ENCODE data around the gene AXDND1. TPM values are rescaled to one million over a fixed set of nuclear protein-coding genes. Genes with fewer than 3 reads are reported as not detected.

Gene AXDND1
- total RNA-seq, 2 donors from 2014 or later = not detected

DNA sequence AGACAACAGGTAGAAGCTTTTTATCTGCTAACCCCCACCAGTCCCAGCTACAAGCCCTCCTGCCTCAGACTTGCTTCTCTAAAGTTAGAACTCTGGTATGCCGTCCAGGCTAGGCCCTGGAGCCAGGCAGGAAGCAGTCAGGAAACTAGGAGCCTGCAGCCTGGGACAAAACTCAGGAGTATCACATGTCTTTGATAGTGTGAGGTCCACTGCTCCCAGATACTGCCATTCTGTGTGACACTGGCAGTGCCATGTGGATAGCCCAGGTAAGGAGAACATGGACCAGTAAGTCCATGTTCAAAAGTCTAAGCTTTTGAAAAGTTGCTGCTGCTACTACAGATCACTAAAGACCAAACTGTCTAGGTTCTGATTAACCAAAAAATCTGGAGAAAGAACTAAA, 164.6 kb downstream of the AXDND1 start:
- TF ChIP-seq, protein P1, sequence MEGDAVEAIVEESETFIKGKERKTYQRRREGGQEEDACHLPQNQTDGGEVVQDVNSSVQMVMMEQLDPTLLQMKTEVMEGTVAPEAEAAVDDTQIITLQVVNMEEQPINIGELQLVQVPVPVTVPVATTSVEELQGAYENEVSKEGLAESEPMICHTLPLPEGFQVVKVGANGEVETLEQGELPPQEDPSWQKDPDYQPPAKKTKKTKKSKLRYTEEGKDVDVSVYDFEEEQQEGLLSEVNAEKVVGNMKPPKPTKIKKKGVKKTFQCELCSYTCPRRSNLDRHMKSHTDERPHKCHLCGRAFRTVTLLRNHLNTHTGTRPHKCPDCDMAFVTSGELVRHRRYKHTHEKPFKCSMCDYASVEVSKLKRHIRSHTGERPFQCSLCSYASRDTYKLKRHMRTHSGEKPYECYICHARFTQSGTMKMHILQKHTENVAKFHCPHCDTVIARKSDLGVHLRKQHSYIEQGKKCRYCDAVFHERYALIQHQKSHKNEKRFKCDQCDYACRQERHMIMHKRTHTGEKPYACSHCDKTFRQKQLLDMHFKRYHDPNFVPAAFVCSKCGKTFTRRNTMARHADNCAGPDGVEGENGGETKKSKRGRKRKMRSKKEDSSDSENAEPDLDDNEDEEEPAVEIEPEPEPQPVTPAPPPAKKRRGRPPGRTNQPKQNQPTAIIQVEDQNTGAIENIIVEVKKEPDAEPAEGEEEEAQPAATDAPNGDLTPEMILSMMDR (IDR thresholded peaks at IDR 0.05) = no peak

DNA sequence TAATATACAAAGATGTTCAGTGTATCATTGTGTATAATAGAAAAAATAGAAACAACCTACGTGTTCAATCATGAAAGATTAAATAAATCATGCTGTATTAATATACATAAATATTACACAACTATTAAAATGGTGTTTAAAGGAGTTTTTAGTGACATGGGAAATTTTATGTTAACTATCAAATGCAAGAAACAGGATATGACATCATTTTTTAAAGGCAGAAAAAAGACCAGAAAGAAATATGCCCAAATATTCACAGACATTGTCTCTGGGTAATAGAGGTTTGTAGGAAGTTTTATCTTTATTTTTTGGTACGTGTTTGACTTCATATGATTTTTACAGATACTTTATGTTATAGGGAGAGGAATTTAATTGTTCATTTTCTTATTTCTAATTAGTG, 176.0 kb downstream of the AXDND1 start:
- Histone ChIP-seq H3K4me1 (ENCODE audit: control insufficient read depth in 1 of 2, low read depth in 2 of 2) (no peaks in the 10 kb centered on the region), H3K36me3 (no peaks in the 10 kb centered on the region), H3K4me3 (no peak overlapping the region), H3K9me3 (no peaks in the 10 kb centered on the region), H3K27ac (no peak overlapping the region), H3K27me3 (replicated peaks; ENCODE audit: insufficient read depth) (no peaks in the 10 kb centered on the region)
- ATAC-seq (ENCODE audit: insufficient number of reproducible peaks, low FRiP score, low read depth) (no peak), DNase-seq (ENCODE audit: low spot score) (no peak)
- TF ChIP-seq, protein P1 (IDR thresholded peaks at IDR 0.05) = no peak

More for the DNA sequence above, 164.6 kb downstream of the AXDND1 start:
- ATAC-seq (ENCODE audit: insufficient number of reproducible peaks, low FRiP score, low read depth) = no peak
- Histone ChIP-seq H3K4me3 (no peak overlapping the region), H3K36me3 (no peaks in the 10 kb centered on the region), H3K9me3 (no peaks in the 10 kb centered on the region), H3K4me1 (ENCODE audit: control insufficient read depth in 1 of 2, low read depth in 2 of 2) (no peaks in the 10 kb centered on the region), H3K27ac (no peak overlapping the region), H3K27me3 (replicated peaks; ENCODE audit: insufficient read depth) (no peaks in the 10 kb centered on the region)
- DNase-seq (ENCODE audit: low spot score) = no peak

DNA sequence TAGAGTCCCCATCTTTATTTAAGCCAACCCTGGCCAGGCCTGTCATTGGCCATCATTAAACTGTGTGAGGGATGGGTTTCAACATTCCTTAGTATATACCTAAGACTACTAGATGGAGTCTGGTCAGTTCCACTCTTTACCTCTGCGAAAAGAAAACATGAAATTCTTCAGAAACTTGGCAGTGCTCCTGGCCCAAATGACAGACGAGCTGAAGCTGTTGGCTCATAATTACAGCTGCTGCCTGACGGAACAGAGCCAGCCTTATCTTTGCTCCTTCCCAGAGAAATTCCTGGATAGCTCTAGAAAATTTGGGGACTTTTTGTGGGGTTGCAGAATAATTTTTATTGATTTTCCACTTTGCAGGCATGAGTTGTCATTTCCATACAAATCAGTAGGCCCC, 179.6 kb downstream of the AXDND1 start:
- no peaks in the 10 kb centered on the region for H3K36me3 ChIP-seq
- H3K9me3 ChIP-seq = no peaks in the 10 kb centered on the region
- TF ChIP-seq, protein P1 (IDR thresholded peaks at IDR 0.05) = no peak
- H3K27me3 ChIP-seq (replicated peaks; ENCODE audit: insufficient read depth) = no peaks in the 10 kb centered on the region
- H3K27ac ChIP-seq = no peak overlapping the region
- no peaks in the 10 kb centered on the region for H3K4me1 ChIP-seq (ENCODE audit: control insufficient read depth in 1 of 2, low read depth in 2 of 2)
- ATAC-seq (ENCODE audit: insufficient number of reproducible peaks, low FRiP score, low read depth) (no peak), DNase-seq (ENCODE audit: low spot score) (no peak)
- H3K4me3 ChIP-seq = no peak overlapping the region

DNA sequence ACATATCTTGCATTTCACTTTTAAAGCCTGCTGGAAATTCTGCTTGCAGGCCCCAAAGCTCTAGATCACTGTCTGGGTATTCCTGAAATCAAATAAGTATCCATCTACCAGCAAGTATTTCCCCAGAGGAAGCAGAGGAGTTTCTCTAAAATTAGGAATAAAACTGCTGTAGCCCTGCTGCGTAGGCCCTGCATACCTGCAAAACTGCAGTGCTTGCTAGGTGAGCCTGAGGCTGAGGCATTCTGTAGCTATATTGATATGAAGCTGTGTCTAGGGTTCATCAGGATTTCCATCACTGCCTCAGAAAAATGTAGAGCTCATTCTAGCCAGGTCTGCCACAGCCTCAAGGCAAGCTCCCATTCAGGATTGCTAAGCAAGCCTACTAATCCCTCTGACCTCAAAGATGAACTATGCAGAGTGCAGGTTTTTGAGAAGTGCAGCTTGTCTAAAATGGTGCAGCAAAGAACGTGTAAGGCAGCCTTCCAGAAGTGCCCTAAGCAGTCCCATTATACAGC, 181.3 kb downstream of the AXDND1 start:
- Histone ChIP-seq H3K36me3 (no peaks in the 10 kb centered on the region), H3K4me3 (no peak overlapping the region), H3K9me3 (no peaks in the 10 kb centered on the region), H3K27ac (no peak overlapping the region), H3K27me3 (replicated peaks; ENCODE audit: insufficient read depth) (no peaks in the 10 kb centered on the region), H3K4me1 (ENCODE audit: control insufficient read depth in 1 of 2, low read depth in 2 of 2) (no peaks in the 10 kb centered on the region)
- TF ChIP-seq, protein P1 (IDR thresholded peaks at IDR 0.05) = no peak
- ATAC-seq (ENCODE audit: insufficient number of reproducible peaks, low FRiP score, low read depth) = no peak
- DNase-seq (ENCODE audit: low spot score) = no peak

DNA sequence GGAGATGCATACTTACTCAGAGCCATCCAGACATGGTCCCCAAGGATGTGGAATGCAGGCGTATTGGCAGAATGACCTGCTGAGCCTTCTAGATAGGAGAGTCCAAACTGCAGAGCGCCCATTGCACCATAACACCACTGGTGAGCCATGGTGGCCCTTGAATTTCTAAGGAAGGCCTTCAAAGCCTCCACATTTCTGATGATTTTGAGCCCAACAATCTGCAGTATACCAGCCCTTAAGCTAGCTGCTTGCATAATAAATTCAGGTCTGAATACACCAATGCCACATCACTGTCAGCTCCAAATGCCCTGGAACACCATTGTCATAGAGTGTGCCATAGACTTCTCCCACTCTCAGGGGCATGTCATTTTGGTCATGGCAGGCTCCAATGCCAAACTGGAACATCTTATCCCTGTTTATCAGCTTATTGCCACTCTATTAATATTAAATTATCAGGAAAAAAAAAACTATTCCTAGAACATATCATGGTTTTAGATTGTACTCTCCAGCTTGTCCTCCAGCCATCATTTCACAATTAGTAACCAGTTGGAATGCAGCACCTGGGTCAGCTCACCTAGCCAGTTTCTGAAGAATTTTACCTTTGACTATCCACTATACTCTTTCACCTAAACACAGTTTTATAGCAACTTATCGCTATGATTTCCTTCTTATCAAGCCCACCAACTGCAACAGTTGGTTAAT, 183.0 kb downstream of the AXDND1 start:
- DNase-seq (ENCODE audit: low spot score) (no peak), ATAC-seq (ENCODE audit: insufficient number of reproducible peaks, low FRiP score, low read depth) (no peak)
- no peak overlapping the region for H3K4me3 ChIP-seq
- H3K27ac ChIP-seq = no peak overlapping the region
- H3K36me3 ChIP-seq = no peaks in the 10 kb centered on the region
- H3K9me3 ChIP-seq = no peaks in the 10 kb centered on the region
- H3K27me3 ChIP-seq (replicated peaks; ENCODE audit: insufficient read depth) = no peaks in the 10 kb centered on the region
- TF ChIP-seq, protein P1 (IDR thresholded peaks at IDR 0.05) = no peak
- H3K4me1 ChIP-seq (ENCODE audit: control insufficient read depth in 1 of 2, low read depth in 2 of 2) = no peaks in the 10 kb centered on the region
